Measurements from ENCODE around the gene SAMD9. TPM values are rescaled to one million over a fixed set of nuclear protein-coding genes. Genes with fewer than 3 reads are reported as not detected.

The SAMD9 gene
- total RNA-seq, 1 experiment from 2014 or later, result 74.8 TPM

DNA sequence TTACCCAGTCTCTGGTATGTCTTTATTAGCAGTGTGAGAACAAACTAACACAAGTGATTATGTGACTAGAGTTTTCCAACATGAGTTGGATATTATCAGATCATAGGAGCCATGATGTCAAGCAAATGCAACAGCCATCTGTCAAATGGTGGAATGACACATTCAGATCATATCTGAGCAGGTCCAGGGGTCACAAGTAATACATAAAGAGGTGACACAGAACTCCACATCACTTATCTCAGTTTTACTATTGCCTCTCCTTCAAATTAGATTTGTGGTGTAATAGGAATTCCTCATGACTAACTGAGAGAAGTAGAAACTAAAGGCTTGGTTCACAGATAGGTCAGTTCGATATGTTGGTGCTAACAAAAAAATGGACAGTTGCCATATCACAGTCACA is 42.6 kb upstream of the SAMD9 start:
- Mint-ChIP-seq H3K4me3 (ENCODE audit: low read depth, unreplicated experiment) (no peak overlapping the region), H3K27me3 (ENCODE audit: unreplicated experiment) (no peaks in the 10 kb centered on the region), H3K27ac (ENCODE audit: unreplicated experiment) (peak overlapping the region; percentile 1), H3K36me3 (ENCODE audit: insufficient read depth, unreplicated experiment) (no peaks in the 10 kb centered on the region), H3K4me1 (ENCODE audit: low read depth, unreplicated experiment) (peaks cover 20% of the 10 kb centered on the region), H3K9me3 (ENCODE audit: low read depth, unreplicated experiment) (peaks cover 13% of the 10 kb centered on the region)
- DNase-seq, result no peak
- TF ChIP-seq, protein P1, sequence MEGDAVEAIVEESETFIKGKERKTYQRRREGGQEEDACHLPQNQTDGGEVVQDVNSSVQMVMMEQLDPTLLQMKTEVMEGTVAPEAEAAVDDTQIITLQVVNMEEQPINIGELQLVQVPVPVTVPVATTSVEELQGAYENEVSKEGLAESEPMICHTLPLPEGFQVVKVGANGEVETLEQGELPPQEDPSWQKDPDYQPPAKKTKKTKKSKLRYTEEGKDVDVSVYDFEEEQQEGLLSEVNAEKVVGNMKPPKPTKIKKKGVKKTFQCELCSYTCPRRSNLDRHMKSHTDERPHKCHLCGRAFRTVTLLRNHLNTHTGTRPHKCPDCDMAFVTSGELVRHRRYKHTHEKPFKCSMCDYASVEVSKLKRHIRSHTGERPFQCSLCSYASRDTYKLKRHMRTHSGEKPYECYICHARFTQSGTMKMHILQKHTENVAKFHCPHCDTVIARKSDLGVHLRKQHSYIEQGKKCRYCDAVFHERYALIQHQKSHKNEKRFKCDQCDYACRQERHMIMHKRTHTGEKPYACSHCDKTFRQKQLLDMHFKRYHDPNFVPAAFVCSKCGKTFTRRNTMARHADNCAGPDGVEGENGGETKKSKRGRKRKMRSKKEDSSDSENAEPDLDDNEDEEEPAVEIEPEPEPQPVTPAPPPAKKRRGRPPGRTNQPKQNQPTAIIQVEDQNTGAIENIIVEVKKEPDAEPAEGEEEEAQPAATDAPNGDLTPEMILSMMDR (IDR thresholded peaks at IDR 0.05; ENCODE audit: unreplicated experiment), result no peak
- intact Hi-C loops (cut with micrococcal nuclease; ENCODE audit: unreplicated experiment), result no loop called here
- CTCF ChIA-PET, result no interaction called here
- no TSS peak for BruUV-seq (replicated peaks)

DNA sequence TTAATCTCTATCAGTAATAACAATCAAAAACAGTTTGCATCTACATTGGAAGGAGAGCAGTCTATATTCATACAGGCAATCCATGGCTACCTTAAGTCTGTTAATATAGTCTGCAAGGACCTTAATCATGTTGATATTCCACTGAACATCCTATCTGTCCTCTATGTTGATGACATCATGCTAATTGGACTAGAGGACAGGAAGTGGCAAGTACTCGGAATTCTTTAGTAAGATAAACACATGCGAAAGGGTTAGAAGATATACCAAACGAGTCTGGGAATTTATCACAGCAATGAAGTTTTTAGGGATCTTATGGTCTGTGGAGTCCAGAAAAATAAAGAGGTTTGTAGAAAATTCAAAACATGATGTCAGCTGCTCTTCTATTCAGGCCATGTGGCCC is 41.7 kb upstream of the SAMD9 start:
- CTCF ChIA-PET, result no interaction called here
- Mint-ChIP-seq H3K4me3 (ENCODE audit: low read depth, unreplicated experiment) (no peak overlapping the region), H3K27ac (ENCODE audit: unreplicated experiment) (no peak overlapping the region), H3K4me1 (ENCODE audit: low read depth, unreplicated experiment) (peaks cover 20% of the 10 kb centered on the region), H3K36me3 (ENCODE audit: insufficient read depth, unreplicated experiment) (no peaks in the 10 kb centered on the region), H3K27me3 (ENCODE audit: unreplicated experiment) (no peaks in the 10 kb centered on the region), H3K9me3 (ENCODE audit: low read depth, unreplicated experiment) (peaks cover 13% of the 10 kb centered on the region)
- TF ChIP-seq, protein P1 (IDR thresholded peaks at IDR 0.05; ENCODE audit: unreplicated experiment), result no peak
- intact Hi-C loops (cut with micrococcal nuclease; ENCODE audit: unreplicated experiment), result no loop called here
- no TSS peak for BruUV-seq (replicated peaks)
- DNase-seq, result no peak

DNA sequence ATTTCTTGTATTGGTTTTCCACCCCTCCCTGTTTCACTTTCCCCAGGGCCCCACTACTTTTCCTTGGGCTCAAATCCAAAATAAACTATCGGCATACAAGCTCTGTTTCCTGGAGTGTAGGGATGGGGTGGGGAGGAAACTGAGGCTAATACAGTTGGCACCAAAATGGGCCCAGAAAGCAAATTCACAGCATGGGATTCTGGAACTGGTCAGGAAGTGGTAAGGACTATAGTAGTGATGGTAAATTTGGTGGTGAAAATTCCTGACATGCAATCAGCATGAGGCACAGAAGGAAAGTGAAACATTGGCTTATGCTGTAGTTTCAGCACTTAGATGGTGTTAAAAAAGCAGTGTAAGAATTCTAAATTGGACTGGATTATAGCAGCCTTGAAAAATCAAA is 39.1 kb upstream of the SAMD9 start:
- CTCF ChIA-PET, result no interaction called here

DNA sequence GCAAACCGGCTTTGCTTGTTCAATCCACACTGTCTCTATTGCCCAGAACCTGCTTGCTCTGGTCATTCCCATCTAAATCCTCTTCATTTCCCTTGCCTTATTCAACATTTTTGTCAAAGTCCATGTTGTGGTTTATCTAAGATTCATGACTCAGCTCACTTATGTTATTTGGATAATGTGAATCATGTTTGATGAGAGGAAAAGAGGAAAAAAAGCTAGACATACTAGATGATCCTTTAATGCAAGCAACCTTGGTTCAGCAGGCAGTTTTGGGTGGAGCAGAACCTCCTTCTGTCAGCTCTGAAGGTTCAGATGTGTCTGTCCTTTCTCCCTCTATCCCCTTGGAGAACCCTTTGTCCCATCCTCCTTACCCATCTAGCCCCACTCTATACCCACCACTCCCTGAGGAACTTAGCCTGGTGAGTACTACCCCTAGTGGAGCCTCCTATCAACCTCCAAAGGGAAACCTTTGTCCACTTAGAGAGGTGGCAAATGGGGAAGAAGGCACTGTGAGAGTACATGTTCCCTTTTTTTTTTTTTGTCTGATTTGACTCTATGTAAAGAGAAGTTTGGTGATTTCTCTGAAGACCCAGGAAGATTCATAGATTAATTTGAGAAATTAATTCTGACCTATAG is 32.5 kb upstream of the SAMD9 start:
- no peak for DNase-seq
- TF ChIP-seq, protein P1 (IDR thresholded peaks at IDR 0.05; ENCODE audit: unreplicated experiment), result no peak
- Mint-ChIP-seq H3K27ac (ENCODE audit: unreplicated experiment) (peak overlapping the region; percentile 64), H3K4me1 (ENCODE audit: low read depth, unreplicated experiment) (peaks cover 48% of the 10 kb centered on the region), H3K4me3 (ENCODE audit: low read depth, unreplicated experiment) (peak overlapping the region; percentile 29), H3K9me3 (ENCODE audit: low read depth, unreplicated experiment) (peaks cover 3% of the 10 kb centered on the region), H3K36me3 (ENCODE audit: insufficient read depth, unreplicated experiment) (no peaks in the 10 kb centered on the region), H3K27me3 (ENCODE audit: unreplicated experiment) (no peaks in the 10 kb centered on the region)
- CTCF ChIA-PET, result interaction anchor here (0.6 kb wide), 1 partner anchor 33 kb away, joined by 3 read pairs; the partner anchor contains the start of gene SAMD9
- intact Hi-C loops (cut with micrococcal nuclease; ENCODE audit: unreplicated experiment), result no loop called here
- BruUV-seq (replicated peaks), result no TSS peak

More for the DNA sequence above, 39.1 kb upstream of the SAMD9 start:
- TF ChIP-seq, protein P1 (IDR thresholded peaks at IDR 0.05; ENCODE audit: unreplicated experiment), result no peak
- intact Hi-C loops (cut with micrococcal nuclease; ENCODE audit: unreplicated experiment), result no loop called here
- Mint-ChIP-seq H3K27me3 (ENCODE audit: unreplicated experiment) (no peaks in the 10 kb centered on the region), H3K4me3 (ENCODE audit: low read depth, unreplicated experiment) (no peak overlapping the region), H3K4me1 (ENCODE audit: low read depth, unreplicated experiment) (peaks cover 20% of the 10 kb centered on the region), H3K9me3 (ENCODE audit: low read depth, unreplicated experiment) (peaks cover 10% of the 10 kb centered on the region), H3K36me3 (ENCODE audit: insufficient read depth, unreplicated experiment) (no peaks in the 10 kb centered on the region), H3K27ac (ENCODE audit: unreplicated experiment) (no peak overlapping the region)
- BruUV-seq (replicated peaks), result no TSS peak
- DNase-seq, result no peak

All from Calu3 (cell line).